OCI-LY1 (cell line): ENCODE results near the gene SLC9A7.

Experiments
- EZH2 ChIP-seq: fragments of 200-600 bp; sonication (generic), shearing (Covaris generic); IDR thresholded peaks from 2 replicates; pipeline ENCODE4 v1.8.0; 2017; ENCODE audit warnings: borderline replicate concordance, mixed run types, mild to moderate bottlenecking, antibody characterized with exemption, low read length, moderate library complexity, mixed read lengths
- TF ChIP-seq, protein P1 (sequence below): fragments of 200-600 bp; sonication (generic), shearing (Covaris generic); IDR thresholded peaks from 2 replicates; pipeline ENCODE4 v1.5.1; 2017; ENCODE audit warnings: mild to moderate bottlenecking, antibody characterized with exemption, low read length, moderate library complexity, mixed read lengths

- TF ChIP-seq, protein P1, sequence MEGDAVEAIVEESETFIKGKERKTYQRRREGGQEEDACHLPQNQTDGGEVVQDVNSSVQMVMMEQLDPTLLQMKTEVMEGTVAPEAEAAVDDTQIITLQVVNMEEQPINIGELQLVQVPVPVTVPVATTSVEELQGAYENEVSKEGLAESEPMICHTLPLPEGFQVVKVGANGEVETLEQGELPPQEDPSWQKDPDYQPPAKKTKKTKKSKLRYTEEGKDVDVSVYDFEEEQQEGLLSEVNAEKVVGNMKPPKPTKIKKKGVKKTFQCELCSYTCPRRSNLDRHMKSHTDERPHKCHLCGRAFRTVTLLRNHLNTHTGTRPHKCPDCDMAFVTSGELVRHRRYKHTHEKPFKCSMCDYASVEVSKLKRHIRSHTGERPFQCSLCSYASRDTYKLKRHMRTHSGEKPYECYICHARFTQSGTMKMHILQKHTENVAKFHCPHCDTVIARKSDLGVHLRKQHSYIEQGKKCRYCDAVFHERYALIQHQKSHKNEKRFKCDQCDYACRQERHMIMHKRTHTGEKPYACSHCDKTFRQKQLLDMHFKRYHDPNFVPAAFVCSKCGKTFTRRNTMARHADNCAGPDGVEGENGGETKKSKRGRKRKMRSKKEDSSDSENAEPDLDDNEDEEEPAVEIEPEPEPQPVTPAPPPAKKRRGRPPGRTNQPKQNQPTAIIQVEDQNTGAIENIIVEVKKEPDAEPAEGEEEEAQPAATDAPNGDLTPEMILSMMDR: no peak
- no peak for TF ChIP-seq EZH2
Observed at GRCh38 chrX:46666831-46667230, 92.1 kb downstream of the SLC9A7 start.
